Loucy (cell line): Measurements from ENCODE around the gene CDCA3.

Source experiments
- CTCF ChIP-seq: fragments of 200-600 bp; sonication (generic); conservative IDR thresholded peaks from 2 replicates; pipeline ENCODE4 v1.5.1; 2014; ENCODE audit warnings: mild to moderate bottlenecking, antibody characterized with exemption, low read length
- EZH2phosphoT487 ChIP-seq: fragments of 200-600 bp; IDR thresholded peaks from 2 replicates; pipeline ENCODE4 v1.6.1; 2018; ENCODE audit warnings: antibody characterized with exemption, mild to moderate bottlenecking, moderate library complexity, borderline replicate concordance

- TF ChIP-seq CTCF (no peak), EZH2phosphoT487 (no peak)
Measured at GRCh38 chr12:6820166-6820565, 30.9 kb downstream of the CDCA3 start.
